A673 (cell line): Measurements from ENCODE around the gene ERLEC1.

Source experiments
- EZH2 ChIP-seq: fragments of 200-600 bp; sonication (generic); IDR thresholded peaks from 2 replicates; pipeline ENCODE4 v1.6.1; 2017; ENCODE audit warnings: borderline replicate concordance, low read depth, mild to moderate bottlenecking, mixed read lengths, antibody characterized with exemption, low read length; ENCODE audit not compliant: poor library complexity, severe bottlenecking
- TF ChIP-seq, protein P1 (sequence below): fragments of 300-800, 200-600 bp; sonication (generic); conservative IDR thresholded peaks from 2 replicates; pipeline ENCODE4 v1.5.1; 2017; ENCODE audit warnings: low read depth, mild to moderate bottlenecking, antibody characterized with exemption, low read length, moderate library complexity, mixed read lengths

DNA sequence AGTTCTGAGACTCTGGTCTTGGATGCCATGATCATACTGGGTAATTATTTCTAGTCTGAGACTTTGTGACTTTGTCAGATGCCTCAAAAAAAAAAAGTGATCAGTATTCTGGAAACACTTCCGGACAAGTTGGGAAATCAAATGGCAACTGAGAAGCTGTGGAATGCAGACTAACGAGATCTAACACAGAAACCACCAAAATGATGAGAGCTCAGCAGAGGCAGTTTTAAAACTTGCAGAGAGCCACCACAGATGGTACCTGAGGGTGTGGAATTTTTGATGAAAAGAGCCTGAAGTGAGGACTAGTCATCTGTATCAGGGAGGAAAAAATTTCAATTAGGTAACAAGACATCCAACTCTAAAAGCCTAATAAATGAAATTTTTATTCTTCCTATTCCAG lies 78.4 kb downstream of the ERLEC1 start:
- no peak for TF ChIP-seq EZH2
- TF ChIP-seq, protein P1, sequence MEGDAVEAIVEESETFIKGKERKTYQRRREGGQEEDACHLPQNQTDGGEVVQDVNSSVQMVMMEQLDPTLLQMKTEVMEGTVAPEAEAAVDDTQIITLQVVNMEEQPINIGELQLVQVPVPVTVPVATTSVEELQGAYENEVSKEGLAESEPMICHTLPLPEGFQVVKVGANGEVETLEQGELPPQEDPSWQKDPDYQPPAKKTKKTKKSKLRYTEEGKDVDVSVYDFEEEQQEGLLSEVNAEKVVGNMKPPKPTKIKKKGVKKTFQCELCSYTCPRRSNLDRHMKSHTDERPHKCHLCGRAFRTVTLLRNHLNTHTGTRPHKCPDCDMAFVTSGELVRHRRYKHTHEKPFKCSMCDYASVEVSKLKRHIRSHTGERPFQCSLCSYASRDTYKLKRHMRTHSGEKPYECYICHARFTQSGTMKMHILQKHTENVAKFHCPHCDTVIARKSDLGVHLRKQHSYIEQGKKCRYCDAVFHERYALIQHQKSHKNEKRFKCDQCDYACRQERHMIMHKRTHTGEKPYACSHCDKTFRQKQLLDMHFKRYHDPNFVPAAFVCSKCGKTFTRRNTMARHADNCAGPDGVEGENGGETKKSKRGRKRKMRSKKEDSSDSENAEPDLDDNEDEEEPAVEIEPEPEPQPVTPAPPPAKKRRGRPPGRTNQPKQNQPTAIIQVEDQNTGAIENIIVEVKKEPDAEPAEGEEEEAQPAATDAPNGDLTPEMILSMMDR: no peak
